ENCODE results near the gene CAB39. TPM values are rescaled to one million over a fixed set of nuclear protein-coding genes. Genes with fewer than 3 reads are reported as not detected.

The CAB39 gene
- polyA plus RNA-seq, 1 donor from 2014 or later: 118 TPM

DNA sequence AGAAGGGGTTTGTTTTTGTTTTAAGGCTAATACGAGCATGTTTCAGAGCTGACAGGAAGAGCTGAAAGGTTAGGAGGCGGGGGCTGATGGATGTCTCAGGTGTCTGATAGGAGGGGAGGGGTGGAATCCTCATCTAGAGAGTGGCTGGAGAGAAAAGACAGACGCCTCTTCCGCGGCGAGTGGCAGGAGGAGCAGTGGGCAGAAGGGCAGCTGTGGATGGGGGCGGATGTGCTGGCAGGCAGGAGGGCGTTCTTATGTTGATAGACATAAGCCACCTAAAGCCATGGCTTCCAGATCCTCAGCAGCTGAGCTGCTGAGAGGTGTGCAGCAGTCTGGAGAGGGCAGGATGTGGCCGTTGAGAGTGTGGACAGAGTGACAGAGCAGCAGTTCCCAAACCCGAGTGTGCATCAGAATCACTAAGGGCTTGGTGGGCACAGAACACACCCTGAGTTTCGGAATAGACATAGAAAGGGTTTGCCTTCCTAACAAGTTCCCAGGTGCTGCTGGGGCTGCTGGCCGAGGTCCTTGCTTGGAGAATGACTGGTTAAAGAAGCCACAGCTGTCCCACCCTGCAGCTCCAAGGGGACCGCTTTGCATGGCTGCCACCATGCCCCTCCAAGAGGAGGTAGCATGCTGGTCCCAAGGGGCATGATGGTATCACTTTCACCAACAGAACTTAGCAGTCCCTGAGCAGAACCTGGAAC, 149.1 kb downstream of the CAB39 start:
- no peak overlapping the region for H3K4me3 ChIP-seq (ENCODE audit: low read length)
- H3K9me2 ChIP-seq (ENCODE audit: insufficient read depth, low read length): no peaks in the 10 kb centered on the region
- no peaks in the 10 kb centered on the region for H3K27me3 ChIP-seq (ENCODE audit: insufficient read depth, low read depth, low read length)
- H3K36me3 ChIP-seq (ENCODE audit: insufficient read depth, low read length): no peaks in the 10 kb centered on the region
- H2AFZ ChIP-seq (ENCODE audit: low read depth, low read length): no peak overlapping the region
- H3K9ac ChIP-seq (ENCODE audit: low read length): no peak overlapping the region
- H3K4me2 ChIP-seq (ENCODE audit: low read length): no peak overlapping the region
- no peaks in the 10 kb centered on the region for H4K20me1 ChIP-seq (ENCODE audit: insufficient read depth)
- TF ChIP-seq RAD21 (conservative IDR thresholded peaks at IDR 0.05): no peak
- TF ChIP-seq, protein P1, sequence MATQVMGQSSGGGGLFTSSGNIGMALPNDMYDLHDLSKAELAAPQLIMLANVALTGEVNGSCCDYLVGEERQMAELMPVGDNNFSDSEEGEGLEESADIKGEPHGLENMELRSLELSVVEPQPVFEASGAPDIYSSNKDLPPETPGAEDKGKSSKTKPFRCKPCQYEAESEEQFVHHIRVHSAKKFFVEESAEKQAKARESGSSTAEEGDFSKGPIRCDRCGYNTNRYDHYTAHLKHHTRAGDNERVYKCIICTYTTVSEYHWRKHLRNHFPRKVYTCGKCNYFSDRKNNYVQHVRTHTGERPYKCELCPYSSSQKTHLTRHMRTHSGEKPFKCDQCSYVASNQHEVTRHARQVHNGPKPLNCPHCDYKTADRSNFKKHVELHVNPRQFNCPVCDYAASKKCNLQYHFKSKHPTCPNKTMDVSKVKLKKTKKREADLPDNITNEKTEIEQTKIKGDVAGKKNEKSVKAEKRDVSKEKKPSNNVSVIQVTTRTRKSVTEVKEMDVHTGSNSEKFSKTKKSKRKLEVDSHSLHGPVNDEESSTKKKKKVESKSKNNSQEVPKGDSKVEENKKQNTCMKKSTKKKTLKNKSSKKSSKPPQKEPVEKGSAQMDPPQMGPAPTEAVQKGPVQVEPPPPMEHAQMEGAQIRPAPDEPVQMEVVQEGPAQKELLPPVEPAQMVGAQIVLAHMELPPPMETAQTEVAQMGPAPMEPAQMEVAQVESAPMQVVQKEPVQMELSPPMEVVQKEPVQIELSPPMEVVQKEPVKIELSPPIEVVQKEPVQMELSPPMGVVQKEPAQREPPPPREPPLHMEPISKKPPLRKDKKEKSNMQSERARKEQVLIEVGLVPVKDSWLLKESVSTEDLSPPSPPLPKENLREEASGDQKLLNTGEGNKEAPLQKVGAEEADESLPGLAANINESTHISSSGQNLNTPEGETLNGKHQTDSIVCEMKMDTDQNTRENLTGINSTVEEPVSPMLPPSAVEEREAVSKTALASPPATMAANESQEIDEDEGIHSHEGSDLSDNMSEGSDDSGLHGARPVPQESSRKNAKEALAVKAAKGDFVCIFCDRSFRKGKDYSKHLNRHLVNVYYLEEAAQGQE (IDR thresholded peaks at IDR 0.05; ENCODE audit: borderline replicate concordance): no peak
- TF ChIP-seq SMC3 (conservative IDR thresholded peaks at IDR 0.05; ENCODE audit: poor library complexity): no peak
- TF ChIP-seq POLR2AphosphoS5 (IDR thresholded peaks at IDR 0.05): no peak
- TF ChIP-seq TAF1 (IDR thresholded peaks at IDR 0.05; ENCODE audit: low read depth): no peak
- no peak for TF ChIP-seq EZH2 (IDR thresholded peaks at IDR 0.05; ENCODE audit: borderline replicate concordance, insufficient read depth, low read length, poor library complexity, severe bottlenecking)
- no peak for TF ChIP-seq EP300 (conservative IDR thresholded peaks at IDR 0.05; ENCODE audit: poor library complexity, severe bottlenecking)
- no peak for TF ChIP-seq MXI1 (conservative IDR thresholded peaks at IDR 0.05; ENCODE audit: poor library complexity, severe bottlenecking)
- TF ChIP-seq, protein P2, sequence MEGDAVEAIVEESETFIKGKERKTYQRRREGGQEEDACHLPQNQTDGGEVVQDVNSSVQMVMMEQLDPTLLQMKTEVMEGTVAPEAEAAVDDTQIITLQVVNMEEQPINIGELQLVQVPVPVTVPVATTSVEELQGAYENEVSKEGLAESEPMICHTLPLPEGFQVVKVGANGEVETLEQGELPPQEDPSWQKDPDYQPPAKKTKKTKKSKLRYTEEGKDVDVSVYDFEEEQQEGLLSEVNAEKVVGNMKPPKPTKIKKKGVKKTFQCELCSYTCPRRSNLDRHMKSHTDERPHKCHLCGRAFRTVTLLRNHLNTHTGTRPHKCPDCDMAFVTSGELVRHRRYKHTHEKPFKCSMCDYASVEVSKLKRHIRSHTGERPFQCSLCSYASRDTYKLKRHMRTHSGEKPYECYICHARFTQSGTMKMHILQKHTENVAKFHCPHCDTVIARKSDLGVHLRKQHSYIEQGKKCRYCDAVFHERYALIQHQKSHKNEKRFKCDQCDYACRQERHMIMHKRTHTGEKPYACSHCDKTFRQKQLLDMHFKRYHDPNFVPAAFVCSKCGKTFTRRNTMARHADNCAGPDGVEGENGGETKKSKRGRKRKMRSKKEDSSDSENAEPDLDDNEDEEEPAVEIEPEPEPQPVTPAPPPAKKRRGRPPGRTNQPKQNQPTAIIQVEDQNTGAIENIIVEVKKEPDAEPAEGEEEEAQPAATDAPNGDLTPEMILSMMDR (IDR thresholded peaks at IDR 0.05; ENCODE audit: poor library complexity, severe bottlenecking): no peak
- no peaks in the 10 kb centered on the region for H3F3A ChIP-seq (ENCODE audit: insufficient read depth, low read length, poor library complexity, severe bottlenecking)
- H3K27ac ChIP-seq (ENCODE audit: low read length): no peak overlapping the region
- no peaks in the 10 kb centered on the region for H3K9me3 ChIP-seq (ENCODE audit: low read length)
- peaks cover 13% of the 10 kb centered on the region for H3K79me2 ChIP-seq (replicated peaks; ENCODE audit: insufficient read depth, low read length)

DNA sequence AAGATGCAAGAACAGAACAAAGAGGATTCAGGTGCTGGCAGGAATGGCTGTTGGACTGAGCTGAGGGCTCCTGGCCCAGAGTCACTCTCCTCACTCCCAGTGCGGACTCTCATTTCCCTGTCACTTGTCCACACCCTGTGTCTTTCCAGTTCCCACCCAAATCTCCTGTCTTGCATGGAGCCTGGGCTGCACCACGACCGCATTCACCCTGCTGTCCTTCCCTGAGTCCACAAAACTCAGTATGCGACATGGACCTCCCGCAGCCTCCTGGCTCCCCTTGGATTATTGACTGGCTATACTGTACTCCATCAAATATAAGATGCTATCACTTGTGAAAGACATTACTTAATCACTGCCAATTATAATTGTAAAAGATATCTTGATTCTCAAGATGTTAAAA, 149.7 kb downstream of the CAB39 start:
- Histone ChIP-seq H3K79me2 (replicated peaks; ENCODE audit: insufficient read depth, low read length) (peaks cover 19% of the 10 kb centered on the region), H3K4me2 (ENCODE audit: low read length) (no peak overlapping the region), H3K9ac (ENCODE audit: low read length) (no peak overlapping the region), H3K9me2 (ENCODE audit: insufficient read depth, low read length) (no peaks in the 10 kb centered on the region), H2AFZ (ENCODE audit: low read depth, low read length) (no peak overlapping the region), H3K36me3 (ENCODE audit: insufficient read depth, low read length) (no peaks in the 10 kb centered on the region), H3K9me3 (ENCODE audit: low read length) (no peaks in the 10 kb centered on the region), H3K4me3 (ENCODE audit: low read length) (no peak overlapping the region), H3K27me3 (ENCODE audit: insufficient read depth, low read depth, low read length) (no peaks in the 10 kb centered on the region), H3K27ac (ENCODE audit: low read length) (no peak overlapping the region), H4K20me1 (ENCODE audit: insufficient read depth) (no peaks in the 10 kb centered on the region), H3F3A (ENCODE audit: insufficient read depth, low read length, poor library complexity, severe bottlenecking) (no peaks in the 10 kb centered on the region)
- TF ChIP-seq EP300 (conservative IDR thresholded peaks at IDR 0.05; ENCODE audit: poor library complexity, severe bottlenecking) (no peak), SMC3 (conservative IDR thresholded peaks at IDR 0.05; ENCODE audit: poor library complexity) (no peak), EZH2 (IDR thresholded peaks at IDR 0.05; ENCODE audit: borderline replicate concordance, insufficient read depth, low read length, poor library complexity, severe bottlenecking) (no peak), POLR2AphosphoS5 (IDR thresholded peaks at IDR 0.05) (no peak), MXI1 (conservative IDR thresholded peaks at IDR 0.05; ENCODE audit: poor library complexity, severe bottlenecking) (no peak), RAD21 (conservative IDR thresholded peaks at IDR 0.05) (no peak), TAF1 (IDR thresholded peaks at IDR 0.05; ENCODE audit: low read depth) (no peak)
- TF ChIP-seq, protein P2 (IDR thresholded peaks at IDR 0.05; ENCODE audit: poor library complexity, severe bottlenecking): no peak
- TF ChIP-seq, protein P1 (IDR thresholded peaks at IDR 0.05; ENCODE audit: borderline replicate concordance): no peak

Data from neural cell (in vitro differentiated cells).